Neural cell (in vitro differentiated cells): Measurements from ENCODE around the gene PACS2.

ENCODE experiments used
- MXI1 ChIP-seq: fragments of 450-650 bp; conservative IDR thresholded peaks from 2 replicates; pipeline ENCODE4 v1.6.1; 2014; ENCODE audit warnings: antibody characterized with exemption, mild to moderate bottlenecking; ENCODE audit not compliant: poor library complexity, severe bottlenecking
- POLR2AphosphoS5 ChIP-seq: IDR thresholded peaks from 2 replicates; pipeline ENCODE4 v1.6.1; 2012
- TAF1 ChIP-seq: IDR thresholded peaks from 2 replicates; pipeline ENCODE4 v1.6.1; 2012; ENCODE audit warnings: low read depth
- TF ChIP-seq, protein P1 (sequence below): fragments of 450-650 bp; IDR thresholded peaks from 2 replicates; pipeline ENCODE4 v1.5.1; 2014; ENCODE audit warnings: antibody characterized with exemption, mild to moderate bottlenecking, moderate library complexity; ENCODE audit not compliant: poor library complexity, severe bottlenecking

DNA sequence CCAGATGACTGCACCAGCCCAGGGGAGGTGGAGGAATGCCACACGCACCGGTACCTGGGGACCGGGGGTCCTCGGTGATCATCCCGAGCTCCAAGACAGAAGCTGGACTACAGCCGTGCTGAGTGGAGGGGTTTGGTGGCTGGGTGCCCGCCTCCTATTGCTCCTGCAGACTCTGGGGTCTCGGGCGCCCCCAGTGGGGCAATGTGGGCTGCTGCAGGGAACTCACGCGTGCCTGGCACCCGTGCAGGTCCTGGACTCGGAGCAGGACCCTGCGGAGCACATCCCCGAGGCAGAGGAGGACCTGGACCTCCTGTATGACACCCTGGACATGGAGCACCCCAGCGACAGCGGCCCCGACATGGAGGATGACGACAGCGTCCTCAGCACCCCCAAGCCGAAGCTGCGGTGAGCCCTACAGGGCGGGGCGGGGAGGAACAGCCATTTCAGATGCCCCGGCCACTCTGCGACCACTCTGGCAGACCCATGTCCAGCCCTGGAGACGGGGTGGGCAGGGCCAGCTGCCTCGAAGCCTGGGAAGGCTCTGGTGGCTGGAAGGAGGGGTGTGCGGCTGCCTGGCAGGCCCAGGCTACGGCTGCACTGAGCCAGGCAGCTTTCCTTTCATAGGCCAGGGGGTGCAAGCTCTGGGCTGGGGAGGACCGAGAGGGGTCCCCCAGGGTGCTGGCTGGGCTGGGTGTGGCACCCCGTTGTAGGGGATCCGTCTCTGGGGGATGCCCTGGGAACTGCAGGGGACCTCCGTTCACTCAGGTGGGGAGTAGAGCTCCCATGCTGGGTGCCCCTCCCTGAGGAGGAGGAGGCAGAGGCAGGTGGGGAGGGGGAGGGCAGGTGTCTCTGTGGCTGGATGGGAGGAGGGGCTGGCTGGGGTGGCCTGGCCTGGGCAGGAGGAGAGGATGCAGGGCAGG lies 62.2 kb downstream of the PACS2 start:
- no peak for TF ChIP-seq MXI1
- TF ChIP-seq, protein P1, sequence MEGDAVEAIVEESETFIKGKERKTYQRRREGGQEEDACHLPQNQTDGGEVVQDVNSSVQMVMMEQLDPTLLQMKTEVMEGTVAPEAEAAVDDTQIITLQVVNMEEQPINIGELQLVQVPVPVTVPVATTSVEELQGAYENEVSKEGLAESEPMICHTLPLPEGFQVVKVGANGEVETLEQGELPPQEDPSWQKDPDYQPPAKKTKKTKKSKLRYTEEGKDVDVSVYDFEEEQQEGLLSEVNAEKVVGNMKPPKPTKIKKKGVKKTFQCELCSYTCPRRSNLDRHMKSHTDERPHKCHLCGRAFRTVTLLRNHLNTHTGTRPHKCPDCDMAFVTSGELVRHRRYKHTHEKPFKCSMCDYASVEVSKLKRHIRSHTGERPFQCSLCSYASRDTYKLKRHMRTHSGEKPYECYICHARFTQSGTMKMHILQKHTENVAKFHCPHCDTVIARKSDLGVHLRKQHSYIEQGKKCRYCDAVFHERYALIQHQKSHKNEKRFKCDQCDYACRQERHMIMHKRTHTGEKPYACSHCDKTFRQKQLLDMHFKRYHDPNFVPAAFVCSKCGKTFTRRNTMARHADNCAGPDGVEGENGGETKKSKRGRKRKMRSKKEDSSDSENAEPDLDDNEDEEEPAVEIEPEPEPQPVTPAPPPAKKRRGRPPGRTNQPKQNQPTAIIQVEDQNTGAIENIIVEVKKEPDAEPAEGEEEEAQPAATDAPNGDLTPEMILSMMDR, result no peak
- TF ChIP-seq TAF1, result no peak
- TF ChIP-seq POLR2AphosphoS5, result no peak
